HS-27A (cell line): ENCODE data around the gene ZNF346.

Experiments used
- DNase-seq: peaks from one replicate; pipeline ENCODE4 v3.0.0-alpha.2; 2012; ENCODE audit warnings: low read depth, missing footprints

Gene ZNF346

GRCh38 chr5:177117441-177118045 lies 95.0 kb downstream of the ZNF346 start:
- no peak for DNase-seq

- DNase-seq: no peak
These were observed 100.1 kb downstream of the ZNF346 start for GRCh38 chr5:177122566-177122965.

- no peak for DNase-seq
These were observed 101.4 kb downstream of the ZNF346 start for GRCh38 chr5:177123789-177124485.

- DNase-seq: no peak
These were observed 102.0 kb downstream of the ZNF346 start for GRCh38 chr5:177124486-177124991.

DNA sequence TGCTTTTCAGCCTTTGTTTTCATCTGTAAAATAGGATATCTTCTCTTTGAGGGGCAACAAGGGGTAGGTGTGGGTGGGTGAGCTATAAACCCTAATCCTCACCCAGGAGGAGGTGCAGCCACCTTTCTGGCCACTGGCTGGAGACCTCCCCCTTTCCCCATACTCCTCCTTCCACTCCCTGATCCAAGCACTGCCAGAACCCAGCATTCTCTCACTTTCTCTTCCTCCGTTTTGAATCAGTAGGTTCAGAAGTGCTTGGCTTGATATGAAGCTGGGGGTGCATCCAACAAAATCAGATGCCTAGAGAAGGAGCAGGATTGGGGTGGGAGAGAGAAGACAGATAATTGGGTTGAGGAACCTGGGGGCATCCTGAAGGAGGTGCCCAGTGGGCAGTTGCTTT lies 104.3 kb downstream of the ZNF346 start:
- DNase-seq: no peak

DNA sequence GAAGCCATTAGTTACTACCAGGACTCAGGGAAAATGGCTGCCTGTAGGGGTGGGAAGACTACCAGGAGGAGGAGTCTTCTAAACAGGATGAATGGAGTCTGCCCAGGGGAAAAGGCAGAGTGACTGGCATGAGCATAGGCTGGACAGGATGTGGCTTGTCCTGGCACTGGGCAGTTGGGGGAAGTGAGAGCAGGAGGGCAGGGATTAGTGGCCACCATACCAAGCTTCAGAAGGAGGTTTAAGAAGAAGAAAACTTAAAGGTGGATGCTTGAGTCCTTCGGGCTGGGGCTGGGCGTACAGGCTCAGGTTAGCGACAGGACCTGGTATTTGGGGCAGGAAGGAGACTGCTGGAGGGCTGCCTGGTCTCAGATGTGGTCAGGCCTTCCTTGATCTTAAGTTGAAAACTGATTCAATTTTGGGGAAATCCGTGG lies 106.1 kb downstream of the ZNF346 start:
- no peak for DNase-seq

GRCh38 chr5:177130211-177131018 lies 107.9 kb downstream of the ZNF346 start:
- no peak for DNase-seq
